Thyroid gland (tissue), 4 donors: ENCODE measurements around the gene ZNF223. TPM values are rescaled to one million over a fixed set of nuclear protein-coding genes. Genes with fewer than 3 reads are reported as not detected.
A peak's percentile ranks its signal among the peaks of the same experiment; 100 is the strongest.

Source experiments
- DNase-seq, 2 donors: peaks; one replicate each; pipeline ENCODE4 v3.0.0-alpha.2; 2019
- H3K27ac ChIP-seq, 3 donors: fragments of 200-600 bp; sonication (generic); 1 replicate in 2 of 3; 2 replicates in 1 of 3; pipeline ENCODE4 v1.5.1; 2016 to 2019; ENCODE audit warnings: mild to moderate bottlenecking in 1 of 3, moderate library complexity in 1 of 3
- H3K27me3 ChIP-seq: fragments of 200-600 bp; sonication (generic); one replicate; pipeline ENCODE4 v1.5.1; 2019
- H3K36me3 ChIP-seq, 2 donors: fragments of 200-600 bp; sonication (generic); one replicate each; pipeline ENCODE4 v1.5.1; 2016 to 2019
- H3K4me1 ChIP-seq, 2 donors: fragments of 200-600 bp; sonication (generic); one replicate each; pipeline ENCODE4 v1.5.1; 2017 to 2019
- H3K4me3 ChIP-seq, 3 donors: fragments of 200-600 bp; sonication (generic); replicated peaks in 1 of 3; 1 replicate in 2 of 3; 2 replicates in 1 of 3; pipeline ENCODE4 v1.5.1; 2016; ENCODE audit warnings: mild to moderate bottlenecking in 1 of 3
- H3K9me3 ChIP-seq: fragments of 200-600 bp; sonication (generic); one replicate; pipeline ENCODE4 v1.5.1; 2017
- CTCF ChIP-seq, 6 experiments: fragments of 200-600 bp in 3 of 6; fragments of 450-650 bp in 3 of 6; sonication (generic) in 3 of 6; IDR thresholded peaks; one replicate each; pipeline ENCODE4 v1.5.1; 2016 to 2019; ENCODE audit warnings: antibody characterized with exemption in 6 of 6, mild to moderate bottlenecking in 2 of 6, inconsistent platforms in 1 of 6, moderate library complexity in 1 of 6
- POLR2A ChIP-seq, 2 donors: fragments of 450-650 bp; IDR thresholded peaks; one replicate each; pipeline ENCODE4 v1.6.1; 2017; ENCODE audit warnings: antibody characterized with exemption in 2 of 2, mild to moderate bottlenecking in 2 of 2, moderate library complexity in 1 of 2
- WGBS, 2 donors: methylation state at CpG; one replicate each; pipeline ENCODE4 v1.1.5; 2017; 5-methylcytosine and 5-hydroxymethylcytosine counted together
- intact Hi-C: fragments of 100-400 bp; cut with DNase I; formaldehyde crosslinking; loops from one replicate; pipeline ENCODE4 v1.15.1; 2023
- total RNA-seq, 4 donors: library from RNA; depleted of rRNA; stranded (reverse); fragments of >200 nt; gene quantifications; one replicate each; pipeline ENCODE4 v1.2.3, GENCODE V29; 2016

Gene ZNF223
- total RNA-seq, 4 donors from 2014 or later: 5.1 to 10.6 (median 10.0) TPM

GRCh38 chr19:44092108-44092507 is 40.3 kb downstream of the ZNF223 start:
- 53 to 57% methylated on average over 4 of the region's 4 CpGs for WGBS, 2 donors
- no peaks in the 10 kb centered on the region for H3K27me3 ChIP-seq
- intact Hi-C loops: loop anchor here (10.0 kb wide), 1 partner anchor 107 kb away; the partner anchor contains the start of gene ZNF155
- peaks cover 0 to 8% of the 10 kb centered on the region in 2 donors for H3K4me1 ChIP-seq
- no peak for DNase-seq
- H3K4me3 ChIP-seq: no peak overlapping the region
- H3K9me3 ChIP-seq: no peaks in the 10 kb centered on the region
- H3K36me3 ChIP-seq: no peaks in the 10 kb centered on the region
- TF ChIP-seq POLR2A (IDR thresholded peaks at IDR 0.05) (no peak), CTCF (IDR thresholded peaks at IDR 0.05) (no peak)
- H3K27ac ChIP-seq: no peak overlapping the region

GRCh38 chr19:44093931-44094765 is 42.3 kb downstream of the ZNF223 start, which contains the start of gene ZNF224:
TSS of gene ZNF224 (plus strand) at chr19:44094361. CDS start at chr19:44097874, 3,513 bp downstream.
- Histone ChIP-seq H3K9me3 (no peaks in the 10 kb centered on the region), H3K4me3 (peak within 1 kb of the TSS; percentile 8 to 52 (median 49)), H3K27ac (peak within 1 kb of the TSS; percentile 42 to 54 (median 44)), H3K36me3 (peaks cover 10 to 11% of the 10 kb centered on the region in 2 donors), H3K4me1 (peaks cover 0 to 8% of the 10 kb centered on the region in 2 donors), H3K27me3 (no peaks in the 10 kb centered on the region)
- intact Hi-C loops: loop anchor here (10.0 kb wide), 1 partner anchor 109 kb away; the partner anchor contains the start of gene ZNF155
- peak; percentile 89 for DNase-seq
- WGBS, 2 donors: 0 to 1% methylated on average over 40 to 45 of the region's 50 CpGs
- TF ChIP-seq POLR2A (IDR thresholded peaks at IDR 0.05): peak in 1 of 2 donors; percentile 54
- no peak for TF ChIP-seq CTCF (IDR thresholded peaks at IDR 0.05)

- DNase-seq: no peak
- Histone ChIP-seq H3K4me1 (peaks cover 10 to 11% of the 10 kb centered on the region in 2 donors), H3K4me3 (no peak overlapping the region), H3K9me3 (no peaks in the 10 kb centered on the region), H3K36me3 (peaks cover 23 to 32% of the 10 kb centered on the region in 2 donors), H3K27ac (no peak overlapping the region), H3K27me3 (no peaks in the 10 kb centered on the region)
- no peak for TF ChIP-seq CTCF (IDR thresholded peaks at IDR 0.05)
- TF ChIP-seq POLR2A (IDR thresholded peaks at IDR 0.05): no peak
- WGBS, 2 donors: 93 to 95% methylated on average over 3 of the region's 3 CpGs
- intact Hi-C loops: no loop called here
Measured at GRCh38 chr19:44107751-44108150, 55.9 kb downstream of the ZNF223 start.

- no peak for DNase-seq
- Histone ChIP-seq H3K4me3 (no peak overlapping the region), H3K36me3 (peaks cover 13 to 20% of the 10 kb centered on the region in 2 donors), H3K27ac (no peak overlapping the region), H3K4me1 (peaks cover 13 to 17% of the 10 kb centered on the region in 2 donors), H3K27me3 (no peaks in the 10 kb centered on the region), H3K9me3 (no peaks in the 10 kb centered on the region)
- TF ChIP-seq POLR2A (IDR thresholded peaks at IDR 0.05) (no peak), CTCF (IDR thresholded peaks at IDR 0.05) (no peak)
- intact Hi-C loops: no loop called here
Measured at GRCh38 chr19:44109458-44109857, 57.6 kb downstream of the ZNF223 start.
